ENCODE data around the gene TRIM36. TPM values are rescaled to one million over a fixed set of nuclear protein-coding genes. Genes with fewer than 3 reads are reported as not detected.

TRIM36 gene
- total and polyA plus RNA-seq, 10 of the 15 experiments (the other 5 are each of a cell fraction or from before 2014, with no cell fraction given) = 0.01 to 0.09 (median 0.07) TPM; not detected in 6

DNA sequence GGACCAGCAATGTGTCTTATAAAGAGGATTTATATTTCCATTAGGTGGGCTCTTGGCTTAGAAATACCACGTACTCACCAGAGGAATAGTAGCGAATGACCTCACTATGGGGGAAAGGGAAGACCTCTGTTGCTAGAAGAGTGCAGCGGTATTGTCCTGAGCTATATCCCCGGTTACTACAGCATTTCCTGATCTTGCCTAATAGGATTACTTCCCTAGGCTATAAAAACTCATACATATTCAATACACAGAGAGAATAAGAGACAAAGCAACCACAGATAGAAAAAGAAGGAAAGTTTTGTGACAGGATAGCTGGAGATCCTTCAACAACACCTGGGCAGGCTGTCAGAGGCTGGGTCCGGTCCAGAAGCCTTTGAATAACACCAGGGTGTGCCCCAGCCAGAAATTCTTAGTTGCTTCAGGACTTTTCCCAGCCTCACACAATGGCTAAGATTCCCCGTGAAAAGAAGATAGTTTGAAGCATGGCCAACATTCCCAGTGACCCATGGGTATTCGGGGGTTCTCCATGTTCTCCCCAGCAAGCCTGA is 85.4 kb downstream of the TRIM36 start:
- H3K27ac ChIP-seq (ENCODE audit: control insufficient read depth, insufficient read depth) = no peak overlapping the region
- ATAC-seq (no peak), DNase-seq (ENCODE audit: low read depth, low spot score) (no peak), FAIRE-seq (no peak)
- no peaks in the 10 kb centered on the region for H3K9me3 ChIP-seq (replicated peaks; ENCODE audit: control insufficient read depth, insufficient read depth, low read length)
- H3K27me3 ChIP-seq (replicated peaks in 1 of 2; ENCODE audit: control insufficient read depth in 2 of 2, insufficient read depth in 2 of 2, low read length in 1 of 2) = no peaks in the 10 kb centered on the region; a peak in 1 of 4 replicates
- BruUV-seq (replicated peaks) = no TSS peak
- H2AFZ ChIP-seq (ENCODE audit: control insufficient read depth, low read depth, low read length) = no peak overlapping the region
- in situ Hi-C loops (cut with MboI) (no loop called here), intact Hi-C loops (cut with micrococcal nuclease; ENCODE audit: unreplicated experiment) (no loop called here)
- no peak for TF ChIP-seq NFYB (IDR thresholded peaks at IDR 0.05; ENCODE audit: insufficient read depth, low read depth, low read length)
- TF ChIP-seq WRNIP1 (IDR thresholded peaks at IDR 0.05; ENCODE audit: borderline replicate concordance, low read depth, low read length) = no peak
- TF ChIP-seq NFXL1 (IDR thresholded peaks at IDR 0.05; ENCODE audit: borderline replicate concordance) = no peak
- POLR2A ChIA-PET = no interaction called here
- no peaks in the 10 kb centered on the region for H3K36me3 ChIP-seq (ENCODE audit: control insufficient read depth in 2 of 2, insufficient read depth in 2 of 2, low read length in 1 of 2)
- no peaks in the 10 kb centered on the region for H4K20me1 ChIP-seq (ENCODE audit: control insufficient read depth, insufficient read depth)
- SMC1A ChIA-PET (ENCODE audit: uncharacterized antibody, unreplicated experiment) = interaction anchor here (1.8 kb wide), 1 partner anchor 10 kb away, joined by 4 read pairs; no protein-coding TSS in a partner anchor
- WGBS (ENCODE audit: insufficient coverage, insufficient replicate concordance, low lambda C conversion rate, missing lambda C conversion rate) = 48% methylated on average over 7 of the region's 7 CpGs
- H3K79me2 ChIP-seq (ENCODE audit: control insufficient read depth, insufficient read depth, low read length) = no peaks in the 10 kb centered on the region
- H3K4me3 ChIP-seq = no peak overlapping the region
- CTCF ChIA-PET = interaction anchor here (1.0 to 1.6 kb wide), 2 partner anchors 12 to 14 kb away, joined by 3 to 4 read pairs; no protein-coding TSS in a partner anchor
- RAD21 ChIA-PET (ENCODE audit: unreplicated experiment) = no interaction called here
- no peaks in the 10 kb centered on the region for H3K4me1 ChIP-seq (ENCODE audit: control insufficient read depth, insufficient read depth, low read length)
- no peak overlapping the region for H3K4me2 ChIP-seq (ENCODE audit: control insufficient read depth, insufficient read depth)
- no peak overlapping the region for H3K9ac ChIP-seq (ENCODE audit: control insufficient read depth, insufficient read depth, low read length)

DNA sequence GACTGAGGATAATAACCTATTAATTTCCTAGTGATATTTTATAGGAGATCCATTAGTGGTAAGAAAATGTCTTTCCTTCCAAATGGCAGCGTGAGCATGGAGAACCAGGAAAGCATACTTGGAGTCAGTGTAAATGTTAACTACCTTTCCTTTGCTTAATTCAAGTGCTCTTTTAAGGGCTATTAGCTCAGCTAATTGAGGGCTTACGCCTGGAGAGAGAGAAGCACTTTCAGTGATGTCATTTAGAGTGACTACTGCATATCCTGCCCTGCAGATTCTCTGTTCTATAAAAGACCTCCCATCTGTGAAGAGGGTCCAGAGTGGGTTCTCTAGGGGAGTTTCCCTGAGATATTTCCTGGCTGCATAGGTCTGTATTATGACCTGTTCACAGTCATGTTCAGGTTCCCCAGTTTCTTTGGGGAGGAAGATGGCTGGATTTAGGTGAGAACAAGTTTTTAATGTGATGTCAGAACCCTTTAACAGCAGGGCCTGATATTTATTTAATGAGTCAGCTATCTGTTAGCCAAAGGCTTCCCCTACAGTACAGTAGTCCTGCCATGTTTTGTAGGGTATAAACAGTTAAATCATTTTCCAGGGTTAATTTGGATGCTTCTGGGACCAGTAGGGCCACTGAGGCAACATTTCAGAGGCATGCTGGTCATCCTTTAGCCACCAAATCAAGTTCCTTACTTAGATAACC is 89.6 kb downstream of the TRIM36 start:
- WGBS (ENCODE audit: insufficient coverage, insufficient replicate concordance, low lambda C conversion rate, missing lambda C conversion rate) = 51% methylated on average over 2 of the region's 2 CpGs
- no peaks in the 10 kb centered on the region for H3K9me3 ChIP-seq (replicated peaks; ENCODE audit: control insufficient read depth, insufficient read depth, low read length)
- no peak overlapping the region for H3K9ac ChIP-seq (ENCODE audit: control insufficient read depth, insufficient read depth, low read length)
- ChIA-PET RAD21 (ENCODE audit: unreplicated experiment) (no interaction called here), CTCF (interaction anchor here (1.3 kb wide), 1 partner anchor 10 kb away, joined by 3 read pairs; no protein-coding TSS in a partner anchor), SMC1A (ENCODE audit: uncharacterized antibody, unreplicated experiment) (interaction anchor here (0.9 to 1.7 kb wide), 2 partner anchors 16 to 18 kb away, joined by 4 to 5 read pairs; no protein-coding TSS in a partner anchor), POLR2A (no interaction called here)
- H3K4me1 ChIP-seq (ENCODE audit: control insufficient read depth, insufficient read depth, low read length) = no peaks in the 10 kb centered on the region
- no peak overlapping the region for H3K4me3 ChIP-seq
- in situ Hi-C loops (cut with MboI) (no loop called here), intact Hi-C loops (cut with micrococcal nuclease; ENCODE audit: unreplicated experiment) (no loop called here)
- no peak overlapping the region for H3K4me2 ChIP-seq (ENCODE audit: control insufficient read depth, insufficient read depth)
- no peaks in the 10 kb centered on the region for H3K36me3 ChIP-seq (ENCODE audit: control insufficient read depth in 2 of 2, insufficient read depth in 2 of 2, low read length in 1 of 2)
- no peak for DNase-seq (ENCODE audit: low read depth, low spot score)
- no TSS peak for BruUV-seq (replicated peaks)
- no peak for ATAC-seq
- H3K27ac ChIP-seq (ENCODE audit: control insufficient read depth, insufficient read depth) = no peak overlapping the region
- H3K79me2 ChIP-seq (ENCODE audit: control insufficient read depth, insufficient read depth, low read length) = no peaks in the 10 kb centered on the region
- H4K20me1 ChIP-seq (ENCODE audit: control insufficient read depth, insufficient read depth) = no peaks in the 10 kb centered on the region
- FAIRE-seq = no peak
- H3K27me3 ChIP-seq (replicated peaks in 1 of 2; ENCODE audit: control insufficient read depth in 2 of 2, insufficient read depth in 2 of 2, low read length in 1 of 2) = no peaks in the 10 kb centered on the region; a peak in 1 of 4 replicates
- H2AFZ ChIP-seq (ENCODE audit: control insufficient read depth, low read depth, low read length) = no peak overlapping the region
- TF ChIP-seq RFX5 (IDR thresholded peaks at IDR 0.05; ENCODE audit: low read depth, low read length) = no peak
- no peak for TF ChIP-seq CBX3 (IDR thresholded peaks at IDR 0.05; ENCODE audit: borderline replicate concordance, low read depth)
- TF ChIP-seq BHLHE40 (IDR thresholded peaks at IDR 0.05; ENCODE audit: borderline replicate concordance in 1 of 2, low read depth in 2 of 2, low read length in 1 of 2) = no peak
- TF ChIP-seq CHD4 (IDR thresholded peaks at IDR 0.05) = no peak
- no peak for TF ChIP-seq EGR1 (IDR thresholded peaks at IDR 0.05; ENCODE audit: borderline replicate concordance in 1 of 2, low read depth in 2 of 2, low read length in 2 of 2)
- TF ChIP-seq, protein P1, sequence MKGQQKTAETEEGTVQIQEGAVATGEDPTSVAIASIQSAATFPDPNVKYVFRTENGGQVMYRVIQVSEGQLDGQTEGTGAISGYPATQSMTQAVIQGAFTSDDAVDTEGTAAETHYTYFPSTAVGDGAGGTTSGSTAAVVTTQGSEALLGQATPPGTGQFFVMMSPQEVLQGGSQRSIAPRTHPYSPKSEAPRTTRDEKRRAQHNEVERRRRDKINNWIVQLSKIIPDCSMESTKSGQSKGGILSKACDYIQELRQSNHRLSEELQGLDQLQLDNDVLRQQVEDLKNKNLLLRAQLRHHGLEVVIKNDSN (IDR thresholded peaks at IDR 0.05; ENCODE audit: borderline replicate concordance, extremely low read length, insufficient read depth, low read depth, low read length) = no peak
- TF ChIP-seq, protein P2, sequence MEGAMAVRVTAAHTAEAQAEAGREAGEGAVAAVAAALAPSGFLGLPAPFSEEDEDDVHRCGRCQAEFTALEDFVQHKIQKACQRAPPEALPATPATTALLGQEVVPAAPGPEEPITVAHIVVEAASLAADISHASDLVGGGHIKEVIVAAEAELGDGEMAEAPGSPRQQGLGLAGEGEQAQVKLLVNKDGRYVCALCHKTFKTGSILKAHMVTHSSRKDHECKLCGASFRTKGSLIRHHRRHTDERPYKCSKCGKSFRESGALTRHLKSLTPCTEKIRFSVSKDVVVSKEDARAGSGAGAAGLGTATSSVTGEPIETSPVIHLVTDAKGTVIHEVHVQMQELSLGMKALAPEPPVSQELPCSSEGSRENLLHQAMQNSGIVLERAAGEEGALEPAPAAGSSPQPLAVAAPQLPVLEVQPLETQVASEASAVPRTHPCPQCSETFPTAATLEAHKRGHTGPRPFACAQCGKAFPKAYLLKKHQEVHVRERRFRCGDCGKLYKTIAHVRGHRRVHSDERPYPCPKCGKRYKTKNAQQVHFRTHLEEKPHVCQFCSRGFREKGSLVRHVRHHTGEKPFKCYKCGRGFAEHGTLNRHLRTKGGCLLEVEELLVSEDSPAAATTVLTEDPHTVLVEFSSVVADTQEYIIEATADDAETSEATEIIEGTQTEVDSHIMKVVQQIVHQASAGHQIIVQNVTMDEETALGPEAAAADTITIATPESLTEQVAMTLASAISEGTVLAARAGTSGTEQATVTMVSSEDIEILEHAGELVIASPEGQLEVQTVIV (IDR thresholded peaks at IDR 0.05; ENCODE audit: borderline replicate concordance, partially characterized antibody) = no peak
- TF ChIP-seq RAD51 (IDR thresholded peaks at IDR 0.05) = no peak
- no peak for TF ChIP-seq TCF7 (IDR thresholded peaks at IDR 0.05; ENCODE audit: borderline replicate concordance)

All from GM12878 (cell line).